ENCODE results near the gene CREBZF. TPM values are rescaled to one million over a fixed set of nuclear protein-coding genes. Genes with fewer than 3 reads are reported as not detected.

CREBZF gene
- total RNA-seq, 1 donor from 2014 or later, result 57.7 TPM

- TF ChIP-seq CTCF (IDR thresholded peaks at IDR 0.05; ENCODE audit: insufficient read depth, low read length, severe bottlenecking), result no peak
- DNase-seq (ENCODE audit: low read depth) (no peak), FAIRE-seq (no peak)
- peaks cover 1% of the 10 kb centered on the region for H3K36me3 ChIP-seq (ENCODE audit: control insufficient read depth, insufficient read depth, low read length)
- no peak overlapping the region for H3K4me3 ChIP-seq (ENCODE audit: low read depth, low read length)
- no peaks in the 10 kb centered on the region for H3K27me3 ChIP-seq (ENCODE audit: control insufficient read depth, insufficient read depth, low read length)
Observed at GRCh38 chr11:85665733-85666132, 804 bp upstream of the CREBZF start.

GRCh38 chr11:85663753-85664614 lies 945 bp downstream of the CREBZF start:
- Histone ChIP-seq H3K36me3 (ENCODE audit: control insufficient read depth, insufficient read depth, low read length) (peaks cover 1% of the 10 kb centered on the region), H3K4me3 (ENCODE audit: low read depth, low read length) (peak overlapping the region; percentile 94), H3K27me3 (ENCODE audit: control insufficient read depth, insufficient read depth, low read length) (no peaks in the 10 kb centered on the region)
- peak; percentile 53 for TF ChIP-seq CTCF (IDR thresholded peaks at IDR 0.05; ENCODE audit: insufficient read depth, low read length, severe bottlenecking)
- peak; percentile 39 for DNase-seq (ENCODE audit: low read depth)
- FAIRE-seq, result no peak

GRCh38 chr11:85663080-85663752 lies 1.7 kb downstream of the CREBZF start:
- FAIRE-seq, result no peak
- H3K36me3 ChIP-seq (ENCODE audit: control insufficient read depth, insufficient read depth, low read length), result peaks cover 1% of the 10 kb centered on the region

GRCh38 chr11:85661972-85662664 lies 2.8 kb downstream of the CREBZF start:
- Histone ChIP-seq H3K36me3 (ENCODE audit: control insufficient read depth, insufficient read depth, low read length) (peaks cover 1% of the 10 kb centered on the region), H3K27me3 (ENCODE audit: control insufficient read depth, insufficient read depth, low read length) (no peaks in the 10 kb centered on the region), H3K4me3 (ENCODE audit: low read depth, low read length) (peak overlapping the region; percentile 94)
- FAIRE-seq, result no peak
- TF ChIP-seq CTCF (IDR thresholded peaks at IDR 0.05; ENCODE audit: insufficient read depth, low read length, severe bottlenecking), result no peak
- DNase-seq (ENCODE audit: low read depth), result no peak

More at GRCh38 chr11:85663080-85663752, 1.7 kb downstream of the CREBZF start:
- DNase-seq (ENCODE audit: low read depth), result no peak
- no peak for TF ChIP-seq CTCF (IDR thresholded peaks at IDR 0.05; ENCODE audit: insufficient read depth, low read length, severe bottlenecking)
- Histone ChIP-seq H3K4me3 (ENCODE audit: low read depth, low read length) (peak overlapping the region; percentile 94), H3K27me3 (ENCODE audit: control insufficient read depth, insufficient read depth, low read length) (no peaks in the 10 kb centered on the region)

GRCh38 chr11:85658180-85658579 lies 6.7 kb downstream of the CREBZF start:
- no peak for TF ChIP-seq CTCF (IDR thresholded peaks at IDR 0.05; ENCODE audit: insufficient read depth, low read length, severe bottlenecking)
- Histone ChIP-seq H3K36me3 (ENCODE audit: control insufficient read depth, insufficient read depth, low read length) (no peaks in the 10 kb centered on the region), H3K27me3 (ENCODE audit: control insufficient read depth, insufficient read depth, low read length) (no peaks in the 10 kb centered on the region), H3K4me3 (ENCODE audit: low read depth, low read length) (no peak overlapping the region)
- no peak for FAIRE-seq
- no peak for DNase-seq (ENCODE audit: low read depth)

Data from bronchial epithelial cell (primary cell).